ENCODE data around the gene TM9SF4. TPM values are rescaled to one million over a fixed set of nuclear protein-coding genes. Genes with fewer than 3 reads are reported as not detected.
"Not testable (repeated sequence)": the region's sequence is repeated elsewhere in the genome, so short reads cannot be mapped to it uniquely, and the experiment has no call there.

Gene TM9SF4
- total RNA-seq, 4 donors from 2014 or later, result 35.5 to 44.8 (median 42.6) TPM

DNA sequence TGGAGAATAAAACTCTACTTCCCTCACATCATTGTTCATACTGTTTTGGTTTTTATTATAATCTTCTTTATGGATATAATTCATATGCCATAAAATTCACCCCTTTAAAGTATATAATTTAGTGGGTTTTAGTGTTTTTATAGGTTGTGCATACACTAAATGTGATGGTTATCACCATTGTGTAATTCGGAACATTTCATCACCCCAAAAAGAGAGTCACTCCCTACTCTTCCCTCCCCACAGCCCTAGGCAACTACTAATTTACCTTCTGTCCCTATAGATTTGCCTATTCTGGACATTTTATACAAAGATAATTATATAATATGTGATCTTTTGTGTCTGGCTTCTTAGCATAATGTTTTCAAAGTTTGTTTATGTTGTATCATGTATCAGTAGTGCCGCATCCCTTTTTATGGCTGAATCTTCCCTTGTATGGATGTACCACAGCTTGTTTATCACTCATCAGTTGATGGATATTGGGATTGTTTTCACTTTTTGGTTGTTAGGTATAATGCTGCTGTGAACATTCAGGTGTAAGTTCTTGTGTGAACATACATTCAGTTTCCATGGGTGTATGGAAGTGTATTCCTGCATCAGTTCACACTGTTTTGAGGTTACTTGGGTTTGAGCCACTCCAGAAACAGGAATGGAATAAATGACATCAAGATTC is 4.2 kb downstream of the TM9SF4 start:
- Histone ChIP-seq H3K4me1 (peaks cover 5 to 68% (median 37%) of the 10 kb centered on the region in 4 donors), H3K36me3 (no peaks in the 10 kb centered on the region), H3K4me3 (no peak overlapping the region), H3K9me3 (no peaks in the 10 kb centered on the region), H3K27me3 (no peaks in the 10 kb centered on the region), H3K27ac (no peak overlapping the region)
- WGBS, 2 donors (ENCODE audit: low coverage in 1 of 2), result 91 to 100% methylated on average over 2 of the region's 2 CpGs
- in situ Hi-C loops (cut with MboI; ENCODE audit: low pct_ligation_motif_present in 1 of 4, low pct_unique_long_range_greater_than_20kb in 1 of 4, low sequenced_read_pairs in 3 of 4) (no loop called here), intact Hi-C loops (cut with DNase I; ENCODE audit: low total_unique reads) (no loop called here)
- DNase-seq, result no peak
- no peak for TF ChIP-seq EP300 (IDR thresholded peaks at IDR 0.05; ENCODE audit: low read depth)
- no peak for TF ChIP-seq POLR2A (IDR thresholded peaks at IDR 0.05)
- TF ChIP-seq, protein P1, sequence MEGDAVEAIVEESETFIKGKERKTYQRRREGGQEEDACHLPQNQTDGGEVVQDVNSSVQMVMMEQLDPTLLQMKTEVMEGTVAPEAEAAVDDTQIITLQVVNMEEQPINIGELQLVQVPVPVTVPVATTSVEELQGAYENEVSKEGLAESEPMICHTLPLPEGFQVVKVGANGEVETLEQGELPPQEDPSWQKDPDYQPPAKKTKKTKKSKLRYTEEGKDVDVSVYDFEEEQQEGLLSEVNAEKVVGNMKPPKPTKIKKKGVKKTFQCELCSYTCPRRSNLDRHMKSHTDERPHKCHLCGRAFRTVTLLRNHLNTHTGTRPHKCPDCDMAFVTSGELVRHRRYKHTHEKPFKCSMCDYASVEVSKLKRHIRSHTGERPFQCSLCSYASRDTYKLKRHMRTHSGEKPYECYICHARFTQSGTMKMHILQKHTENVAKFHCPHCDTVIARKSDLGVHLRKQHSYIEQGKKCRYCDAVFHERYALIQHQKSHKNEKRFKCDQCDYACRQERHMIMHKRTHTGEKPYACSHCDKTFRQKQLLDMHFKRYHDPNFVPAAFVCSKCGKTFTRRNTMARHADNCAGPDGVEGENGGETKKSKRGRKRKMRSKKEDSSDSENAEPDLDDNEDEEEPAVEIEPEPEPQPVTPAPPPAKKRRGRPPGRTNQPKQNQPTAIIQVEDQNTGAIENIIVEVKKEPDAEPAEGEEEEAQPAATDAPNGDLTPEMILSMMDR (IDR thresholded peaks at IDR 0.05), result no peak
- no peak for TF ChIP-seq POLR2AphosphoS5 (IDR thresholded peaks at IDR 0.05)

DNA sequence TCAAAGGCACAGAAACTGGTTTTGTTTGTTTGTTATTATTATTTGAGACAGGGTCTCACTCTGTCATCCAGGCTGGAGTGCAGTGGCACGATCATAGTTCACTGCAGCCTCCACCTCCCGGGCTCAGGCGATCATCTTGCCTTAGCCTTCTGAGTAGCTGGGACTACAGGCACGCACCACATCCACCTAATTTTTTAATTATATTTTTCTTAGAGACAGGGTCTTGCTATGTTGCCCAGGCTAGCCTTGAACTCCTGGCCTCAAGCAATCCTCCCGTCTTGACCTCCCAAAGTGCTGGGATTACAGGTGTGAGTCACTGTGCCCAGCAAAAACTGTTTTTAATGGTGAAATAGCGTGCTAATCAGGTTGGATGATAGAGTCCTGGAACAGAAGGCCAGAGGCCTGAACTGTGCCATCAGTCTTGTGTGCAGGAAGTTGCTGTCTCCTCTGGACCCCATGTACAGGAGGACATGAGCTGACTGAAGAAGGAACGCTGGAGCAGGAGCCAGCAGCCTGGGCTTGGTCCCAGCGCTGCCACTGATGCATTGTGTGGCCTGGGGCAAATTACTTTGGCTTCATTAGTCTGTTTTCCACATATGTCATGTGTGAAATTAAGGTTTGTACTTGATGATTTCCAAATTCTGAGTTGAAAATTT is 4.9 kb downstream of the TM9SF4 start:
- no peaks in the 10 kb centered on the region for H3K27me3 ChIP-seq
- H3K9me3 ChIP-seq, result no peaks in the 10 kb centered on the region
- TF ChIP-seq POLR2AphosphoS5 (IDR thresholded peaks at IDR 0.05) (no peak), EP300 (IDR thresholded peaks at IDR 0.05; ENCODE audit: low read depth) (no peak), POLR2A (IDR thresholded peaks at IDR 0.05) (no peak)
- TF ChIP-seq, protein P1 (IDR thresholded peaks at IDR 0.05), result no peak
- H3K4me3 ChIP-seq, result no peak overlapping the region
- in situ Hi-C loops (cut with MboI; ENCODE audit: low pct_ligation_motif_present in 1 of 4, low pct_unique_long_range_greater_than_20kb in 1 of 4, low sequenced_read_pairs in 3 of 4), result no loop called here
- intact Hi-C loops (cut with DNase I; ENCODE audit: low total_unique reads), result no loop called here
- no peak overlapping the region for H3K27ac ChIP-seq
- no peaks in the 10 kb centered on the region for H3K36me3 ChIP-seq
- no peak for DNase-seq
- WGBS, 2 donors (ENCODE audit: low coverage in 1 of 2), result 91 to 92% methylated on average over 5 to 8 of the region's 8 CpGs
- peaks cover 5 to 68% (median 37%) of the 10 kb centered on the region in 4 donors for H3K4me1 ChIP-seq

DNA sequence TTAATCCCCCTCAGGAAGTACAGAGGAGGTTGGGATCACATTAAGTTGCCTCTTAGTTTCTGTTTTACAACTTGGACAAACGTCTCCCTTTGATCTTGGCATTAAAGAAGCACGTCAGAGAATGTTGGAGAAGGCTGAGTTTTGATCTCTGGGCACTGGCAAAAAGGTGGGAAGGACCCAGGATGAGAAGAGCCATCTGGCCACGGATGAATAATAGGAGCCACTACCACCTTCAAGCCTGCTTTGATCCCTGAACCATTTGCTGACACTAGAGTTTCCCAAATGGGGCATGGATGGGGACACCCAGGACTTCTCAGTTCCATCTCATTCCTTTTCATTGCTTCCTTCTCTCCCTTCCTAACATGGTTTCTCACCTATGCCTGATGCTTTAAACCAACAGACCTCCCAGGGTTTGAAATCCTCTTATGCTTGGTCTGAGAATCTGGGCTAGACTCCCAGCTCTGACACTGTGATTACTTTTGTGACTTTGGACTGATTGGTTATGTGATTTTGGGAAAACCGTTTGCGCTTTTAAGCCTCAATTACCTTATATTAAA is 5.8 kb downstream of the TM9SF4 start:
- DNase-seq, result no peak
- Histone ChIP-seq H3K4me1 (peaks cover 5 to 65% (median 35%) of the 10 kb centered on the region in 4 donors), H3K27ac (no peak overlapping the region), H3K9me3 (no peaks in the 10 kb centered on the region), H3K36me3 (no peaks in the 10 kb centered on the region), H3K4me3 (no peak overlapping the region), H3K27me3 (no peaks in the 10 kb centered on the region)
- WGBS, 2 donors (ENCODE audit: low coverage in 1 of 2), result 61 to 75% methylated on average over 2 to 5 of the region's 5 CpGs
- no peak for TF ChIP-seq EP300 (IDR thresholded peaks at IDR 0.05; ENCODE audit: low read depth)
- no peak for TF ChIP-seq POLR2A (IDR thresholded peaks at IDR 0.05)
- TF ChIP-seq, protein P1 (IDR thresholded peaks at IDR 0.05), result no peak
- TF ChIP-seq POLR2AphosphoS5 (IDR thresholded peaks at IDR 0.05), result no peak
- intact Hi-C loops (cut with DNase I; ENCODE audit: low total_unique reads), result no loop called here
- in situ Hi-C loops (cut with MboI; ENCODE audit: low pct_ligation_motif_present in 1 of 4, low pct_unique_long_range_greater_than_20kb in 1 of 4, low sequenced_read_pairs in 3 of 4), result no loop called here

DNA sequence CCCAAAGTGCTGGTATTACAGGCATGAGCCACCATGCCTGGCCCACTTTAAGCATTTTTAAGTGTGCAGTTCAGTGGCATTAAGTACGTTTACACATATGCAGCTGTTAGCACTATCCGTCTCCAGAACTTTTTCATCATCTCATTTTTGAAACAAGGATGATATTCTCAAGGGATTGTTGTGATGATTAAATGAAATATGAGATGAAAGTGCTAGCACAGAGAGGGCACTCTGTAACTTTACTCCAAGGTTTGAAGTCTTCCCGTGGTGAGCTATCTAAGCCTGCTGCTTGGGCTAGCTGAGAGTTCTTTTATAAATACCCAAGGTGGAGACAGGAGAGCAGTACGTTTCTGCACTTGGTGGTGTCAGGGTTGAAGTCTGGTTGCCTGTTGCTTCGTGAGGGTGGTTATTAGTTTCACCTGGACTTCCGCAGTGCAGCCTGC is 6.6 kb downstream of the TM9SF4 start:
- no peak for DNase-seq
- no peaks in the 10 kb centered on the region for H3K36me3 ChIP-seq
- H3K4me1 ChIP-seq, result peaks cover 5 to 57% (median 27%) of the 10 kb centered on the region in 4 donors
- in situ Hi-C loops (cut with MboI; ENCODE audit: low pct_ligation_motif_present in 1 of 4, low pct_unique_long_range_greater_than_20kb in 1 of 4, low sequenced_read_pairs in 3 of 4), result no loop called here
- H3K9me3 ChIP-seq, result no peaks in the 10 kb centered on the region
- intact Hi-C loops (cut with DNase I; ENCODE audit: low total_unique reads), result no loop called here
- no peaks in the 10 kb centered on the region for H3K27me3 ChIP-seq
- no peak overlapping the region for H3K4me3 ChIP-seq
- TF ChIP-seq POLR2AphosphoS5 (IDR thresholded peaks at IDR 0.05), result no peak
- no peak for TF ChIP-seq EP300 (IDR thresholded peaks at IDR 0.05; ENCODE audit: low read depth)
- TF ChIP-seq POLR2A (IDR thresholded peaks at IDR 0.05), result no peak
- TF ChIP-seq, protein P1 (IDR thresholded peaks at IDR 0.05), result no peak
- 55 to 78% methylated on average over 3 to 6 of the region's 6 CpGs for WGBS, 2 donors (ENCODE audit: low coverage in 1 of 2)
- H3K27ac ChIP-seq, result no peak overlapping the region

DNA sequence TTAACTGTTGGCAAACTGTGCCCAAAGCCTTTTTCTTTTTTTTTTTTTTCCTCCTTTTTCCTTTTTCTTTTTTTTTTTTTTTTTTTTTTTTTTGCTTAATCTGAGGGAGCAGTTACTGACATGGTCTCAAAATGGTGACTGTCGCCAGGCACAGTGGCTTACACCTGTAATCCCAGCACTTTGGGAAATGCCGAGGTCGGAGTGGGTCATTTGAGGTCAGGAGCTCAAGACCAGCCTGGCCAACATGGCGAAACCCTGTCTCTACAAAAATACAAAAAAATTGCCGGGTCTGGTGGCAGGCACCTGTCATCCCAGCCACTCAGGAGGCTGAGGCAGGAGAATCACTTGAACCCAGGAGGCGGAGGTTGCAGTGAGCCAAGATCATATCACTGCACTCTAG is 7.3 kb downstream of the TM9SF4 start:
- in situ Hi-C loops (cut with MboI; ENCODE audit: low pct_ligation_motif_present in 1 of 4, low pct_unique_long_range_greater_than_20kb in 1 of 4, low sequenced_read_pairs in 3 of 4); H3K4me3 ChIP-seq; intact Hi-C loops (cut with DNase I; ENCODE audit: low total_unique reads); H3K27me3 ChIP-seq; H3K36me3 ChIP-seq; DNase-seq; H3K9me3 ChIP-seq; H3K27ac ChIP-seq: not testable (repeated sequence)
- 92 to 98% methylated on average over 4 to 6 of the region's 6 CpGs for WGBS, 2 donors (ENCODE audit: low coverage in 1 of 2)
- H3K4me1 ChIP-seq, result peaks cover 4 to 50% (median 21%) of the 10 kb centered on the region in 4 donors

DNA sequence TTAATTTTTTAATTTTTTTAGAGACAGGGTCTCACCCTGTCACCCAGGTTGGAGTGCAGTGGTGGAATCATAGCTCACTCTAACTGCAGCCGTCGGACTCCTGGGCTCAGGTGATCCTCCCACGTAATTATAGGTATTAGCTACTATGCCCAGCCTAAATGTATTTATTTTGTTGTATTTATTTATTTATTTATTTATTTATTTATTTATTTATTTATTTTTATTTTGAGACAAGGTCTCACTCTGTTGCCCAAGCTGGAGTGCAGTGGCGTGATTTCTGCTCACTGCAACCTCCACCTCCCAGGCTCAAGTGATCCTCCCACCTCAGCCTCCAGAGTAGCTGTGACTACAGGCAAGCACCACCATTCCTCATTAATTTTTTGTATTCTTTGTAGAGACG is 8.9 kb downstream of the TM9SF4 start:
- intact Hi-C loops (cut with DNase I; ENCODE audit: low total_unique reads); H3K36me3 ChIP-seq; H3K9me3 ChIP-seq; in situ Hi-C loops (cut with MboI; ENCODE audit: low pct_ligation_motif_present in 1 of 4, low pct_unique_long_range_greater_than_20kb in 1 of 4, low sequenced_read_pairs in 3 of 4); DNase-seq; H3K4me3 ChIP-seq; H3K27me3 ChIP-seq; H3K27ac ChIP-seq: not testable (repeated sequence)
- H3K4me1 ChIP-seq, result peaks cover 0 to 34% (median 5%) of the 10 kb centered on the region in 4 donors
- 95 to 98% methylated on average over 4 to 5 of the region's 5 CpGs for WGBS, 2 donors (ENCODE audit: low coverage in 1 of 2)

All from transverse colon (tissue), 4 donors.